HepG2 (cell line): Measurements from ENCODE around the gene CYTH2. TPM values are rescaled to one million over a fixed set of nuclear protein-coding genes. Genes with fewer than 3 reads are reported as not detected.

ENCODE experiments used
- EEA1 ChIP-seq: sonication (generic); formaldehyde crosslinking; IDR thresholded peaks from 2 replicates; pipeline ENCODE4 v1.5.1; 2020; ENCODE audit warnings: mild to moderate bottlenecking, missing genetic modification reagents, borderline replicate concordance
- ERF ChIP-seq: IDR thresholded peaks from 2 replicates; pipeline ENCODE4 v1.6.1; 2018; ENCODE audit warnings: missing biosample characterization, missing genetic modification reagents
- JUN ChIP-seq: sonication (generic); formaldehyde crosslinking; IDR thresholded peaks from 2 replicates; pipeline ENCODE4 v1.4.0; 2020; ENCODE audit warnings: mild to moderate bottlenecking, missing genetic modification reagents
- KAT7 ChIP-seq: IDR thresholded peaks from 2 replicates; pipeline ENCODE4 v1.6.1; 2018; ENCODE audit warnings: borderline replicate concordance, missing compliant biosample characterization
- KLF6 ChIP-seq: IDR thresholded peaks from 2 replicates; pipeline ENCODE4 v1.8.0; 2016; ENCODE audit warnings: missing biosample characterization, missing genetic modification reagents
- NFKB2 ChIP-seq: sonication (generic); formaldehyde crosslinking; IDR thresholded peaks from 2 replicates; pipeline ENCODE4 v1.4.0; 2020; ENCODE audit warnings: missing genetic modification reagents, borderline replicate concordance
- NRL ChIP-seq: sonication (generic); formaldehyde crosslinking; IDR thresholded peaks from 2 replicates; pipeline ENCODE4 v1.5.0; 2020; ENCODE audit warnings: missing genetic modification reagents, mild to moderate bottlenecking, moderate library complexity, borderline replicate concordance
- SOX6 ChIP-seq, 2 experiments: fragments of 450-650 bp in 1 of 2; sonication (generic) in 1 of 2; formaldehyde crosslinking in 1 of 2; IDR thresholded peaks; 2 replicates each; pipeline versions ENCODE4 v1.4.0 to v1.6.1; 2017 to 2020; ENCODE audit warnings: antibody characterized with exemption in 1 of 2, mild to moderate bottlenecking in 1 of 2, missing genetic modification reagents in 1 of 2
- STAT5B ChIP-seq: sonication (generic); formaldehyde crosslinking; IDR thresholded peaks from 2 replicates; pipeline ENCODE4 v1.4.0; 2020; ENCODE audit warnings: missing genetic modification reagents
- TBX2 ChIP-seq: sonication (generic); formaldehyde crosslinking; IDR thresholded peaks from 2 replicates; pipeline ENCODE4 v1.5.0; 2020; ENCODE audit warnings: missing genetic modification reagents, mild to moderate bottlenecking, borderline replicate concordance
- YEATS4 ChIP-seq: sonication (generic); formaldehyde crosslinking; IDR thresholded peaks from 2 replicates; pipeline ENCODE4 v1.4.0; 2020; ENCODE audit warnings: missing genetic modification reagents, borderline replicate concordance
- ZBTB38 ChIP-seq: sonication (generic); formaldehyde crosslinking; IDR thresholded peaks from 2 replicates; pipeline ENCODE4 v1.5.1; 2020; ENCODE audit warnings: mild to moderate bottlenecking, missing genetic modification reagents
- ZNF232 ChIP-seq: sonication (generic); formaldehyde crosslinking; IDR thresholded peaks from 2 replicates; pipeline ENCODE4 v1.4.0; 2020; ENCODE audit warnings: missing genetic modification reagents, borderline replicate concordance
- ZNF343 ChIP-seq: sonication (generic); formaldehyde crosslinking; IDR thresholded peaks from 2 replicates; pipeline ENCODE4 v1.4.0; 2020; ENCODE audit warnings: mild to moderate bottlenecking, missing genetic modification reagents
- ZNF44 ChIP-seq: sonication (generic); formaldehyde crosslinking; IDR thresholded peaks from 2 replicates; pipeline ENCODE4 v1.5.1; 2020; ENCODE audit warnings: mild to moderate bottlenecking, missing genetic modification reagents
- ZNF552 ChIP-seq: sonication (generic); formaldehyde crosslinking; IDR thresholded peaks from 2 replicates; pipeline ENCODE4 v1.9.0; 2022; ENCODE audit warnings: missing genetic modification reagents, mild to moderate bottlenecking, borderline replicate concordance
- ZNF589 ChIP-seq: sonication (generic); formaldehyde crosslinking; conservative IDR thresholded peaks from 2 replicates; pipeline ENCODE4 v1.8.0; 2022; ENCODE audit warnings: mild to moderate bottlenecking, moderate library complexity, missing genetic modification reagents
- ZNF770 ChIP-seq: sonication (generic); formaldehyde crosslinking; IDR thresholded peaks from 2 replicates; pipeline ENCODE4 v1.5.0; 2020; ENCODE audit warnings: mild to moderate bottlenecking, missing genetic modification reagents
- ZSCAN22 ChIP-seq: sonication (generic); formaldehyde crosslinking; IDR thresholded peaks from 2 replicates; pipeline ENCODE4 v1.4.0; 2020; ENCODE audit warnings: mild to moderate bottlenecking, missing genetic modification reagents
- polyA plus RNA-seq, 8 experiments: library from polyadenylated mRNA; depleted of rRNA in 3 of 8; stranded (reverse) in 7 of 8; unstranded in 1 of 8; fragments of >200 nt; fragmentation: Illumina TruSeq in 4 of 8; extraction: Trizol in 4 of 8; gene quantifications; 2 replicates each; pipeline versions ENCODE4 v1.2.1 to v1.2.3, GENCODE V29; 2011 to 2016; ENCODE audit warnings: low read depth in 4 of 8, missing spikeins in 1 of 8, mixed read lengths in 1 of 8; ENCODE audit not compliant: insufficient read depth in 1 of 8
- total RNA-seq, 5 experiments: library from RNA; depleted of rRNA; stranded (reverse); fragments of >200 nt; fragmentation: Illumina TruSeq; extraction: Trizol; gene quantifications; 2 replicates each; pipeline ENCODE4 v1.2.3, GENCODE V29; 2016; ENCODE audit warnings: low read depth in 1 of 5
- TF ChIP-seq, protein P1 (sequence below), 2 experiments: fragments of 450-650 bp in 1 of 2; sonication (generic) in 1 of 2; formaldehyde crosslinking; IDR thresholded peaks; 2 replicates each; pipeline versions ENCODE4 v1.5.0 to v1.8.0; 2020 to 2022; ENCODE audit warnings: mild to moderate bottlenecking in 1 of 2, missing genetic modification reagents in 1 of 2
- TF ChIP-seq, protein P2 (sequence below): sonication (generic); formaldehyde crosslinking; IDR thresholded peaks from 2 replicates; pipeline ENCODE4 v1.8.1; 2023; ENCODE audit warnings: mild to moderate bottlenecking, missing genetic modification reagents, borderline replicate concordance
- TF ChIP-seq, protein P3 (sequence below): sonication (generic); formaldehyde crosslinking; IDR thresholded peaks from 2 replicates; pipeline ENCODE4 v1.8.0; 2022; ENCODE audit warnings: missing genetic modification reagents, mild to moderate bottlenecking, inconsistent platforms, borderline replicate concordance
- TF ChIP-seq, protein P4 (sequence below): sonication (generic); formaldehyde crosslinking; IDR thresholded peaks from 2 replicates; pipeline ENCODE4 v1.4.0; 2020; ENCODE audit warnings: mild to moderate bottlenecking, missing genetic modification reagents

The CYTH2 gene
- total and polyA plus RNA-seq, 2 of the 13 experiments (the other 11 are each of a cell fraction or from before 2014, with no cell fraction given), result 16.5 to 39.3 TPM

GRCh38 chr19:48469289-48469881 lies at the start of gene CYTH2 (continued):
- TF ChIP-seq NRL (CRISPR knock-in tag) (no peak), ZNF770 (CRISPR knock-in tag) (no peak; the same call in 1 of the 2 replicates), NFKB2 (CRISPR knock-in tag) (peak; percentile 71; the same call in 1 of the 2 replicates), TBX2 (CRISPR knock-in tag) (peak; percentile 44; the same call in 1 of the 2 replicates), JUN (CRISPR knock-in tag) (no peak), STAT5B (CRISPR knock-in tag) (no peak), ZNF44 (CRISPR knock-in tag) (0 out of 2 replicates have a peak, but pooled peaks have one; percentile 43), KAT7 (CRISPR knock-in tag) (peak; percentile 32; the same call in 1 of the 2 replicates), KLF6 (CRISPR knock-in tag) (0 out of 2 replicates have a peak, but pooled peaks have one; percentile 25), EEA1 (CRISPR knock-in tag) (peak; percentile 45; the same call in 1 of the 2 replicates), ZNF232 (CRISPR knock-in tag) (0 out of 2 replicates have a peak, but pooled peaks have one; percentile 48), ZNF589 (no peak), YEATS4 (CRISPR knock-in tag) (peak; percentile 93), ZSCAN22 (CRISPR knock-in tag) (0 out of 2 replicates have a peak, but pooled peaks have one; percentile 45), SOX6 (IDR thresholded peaks at IDR 0.05) (no peak), SOX6 (CRISPR knock-in tag; IDR thresholded peaks at IDR 0.05) (peak; percentile 92), ZBTB38 (CRISPR knock-in tag) (0 out of 2 replicates have a peak, but pooled peaks have one; percentile 23), ZNF343 (CRISPR knock-in tag) (peak; percentile 78; the same call in 1 of the 2 replicates), ZNF552 (peak; percentile 50; the same call in 1 of the 2 replicates), ERF (peak; percentile 16; the same call in 1 of the 2 replicates)
- TF ChIP-seq, protein P1, sequence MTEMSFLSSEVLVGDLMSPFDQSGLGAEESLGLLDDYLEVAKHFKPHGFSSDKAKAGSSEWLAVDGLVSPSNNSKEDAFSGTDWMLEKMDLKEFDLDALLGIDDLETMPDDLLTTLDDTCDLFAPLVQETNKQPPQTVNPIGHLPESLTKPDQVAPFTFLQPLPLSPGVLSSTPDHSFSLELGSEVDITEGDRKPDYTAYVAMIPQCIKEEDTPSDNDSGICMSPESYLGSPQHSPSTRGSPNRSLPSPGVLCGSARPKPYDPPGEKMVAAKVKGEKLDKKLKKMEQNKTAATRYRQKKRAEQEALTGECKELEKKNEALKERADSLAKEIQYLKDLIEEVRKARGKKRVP (CRISPR knock-in tag; IDR thresholded peaks at IDR 0.05), result peak in 1 of 2 experiments; percentile 25; a peak in 1 of 4 replicates
- TF ChIP-seq, protein P2, sequence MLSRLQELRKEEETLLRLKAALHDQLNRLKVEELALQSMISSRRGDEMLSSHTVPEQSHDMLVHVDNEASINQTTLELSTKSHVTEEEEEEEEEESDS (CRISPR knock-in tag), result 0 out of 2 replicates have a peak, but pooled peaks have one; percentile 36
- TF ChIP-seq, protein P3, sequence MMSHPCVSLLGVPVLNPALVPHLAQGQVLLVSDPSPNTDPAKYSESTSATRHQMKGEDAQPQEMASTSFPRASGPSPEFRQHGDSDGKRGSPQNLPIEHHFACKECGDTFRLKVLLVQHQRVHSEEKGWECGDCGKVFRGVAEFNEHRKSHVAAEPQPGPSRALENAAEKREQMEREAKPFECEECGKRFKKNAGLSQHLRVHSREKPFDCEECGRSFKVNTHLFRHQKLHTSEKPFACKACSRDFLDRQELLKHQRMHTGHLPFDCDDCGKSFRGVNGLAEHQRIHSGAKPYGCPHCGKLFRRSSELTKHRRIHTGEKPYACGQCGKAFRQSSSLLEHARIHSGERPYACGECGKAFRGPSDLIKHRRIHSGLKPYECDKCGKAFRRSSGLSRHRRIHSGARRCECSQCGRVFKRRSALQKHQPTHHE (CRISPR knock-in tag), result no peak
- TF ChIP-seq, protein P4, sequence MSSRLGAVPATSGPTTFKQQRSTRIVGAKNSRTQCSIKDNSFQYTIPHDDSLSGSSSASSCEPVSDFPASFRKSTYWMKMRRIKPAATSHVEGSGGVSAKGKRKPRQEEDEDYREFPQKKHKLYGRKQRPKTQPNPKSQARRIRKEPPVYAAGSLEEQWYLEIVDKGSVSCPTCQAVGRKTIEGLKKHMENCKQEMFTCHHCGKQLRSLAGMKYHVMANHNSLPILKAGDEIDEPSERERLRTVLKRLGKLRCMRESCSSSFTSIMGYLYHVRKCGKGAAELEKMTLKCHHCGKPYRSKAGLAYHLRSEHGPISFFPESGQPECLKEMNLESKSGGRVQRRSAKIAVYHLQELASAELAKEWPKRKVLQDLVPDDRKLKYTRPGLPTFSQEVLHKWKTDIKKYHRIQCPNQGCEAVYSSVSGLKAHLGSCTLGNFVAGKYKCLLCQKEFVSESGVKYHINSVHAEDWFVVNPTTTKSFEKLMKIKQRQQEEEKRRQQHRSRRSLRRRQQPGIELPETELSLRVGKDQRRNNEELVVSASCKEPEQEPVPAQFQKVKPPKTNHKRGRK (CRISPR knock-in tag), result no peak
